Lower leg skin (tissue), 3 donors: ENCODE results near the gene ORM2.

ENCODE experiments used
- POLR2A ChIP-seq, 2 donors: fragments of 450-650 bp; IDR thresholded peaks; one replicate each; pipeline ENCODE4 v1.6.1; 2016 to 2017; ENCODE audit warnings: antibody characterized with exemption in 2 of 2, mild to moderate bottlenecking in 1 of 2, moderate library complexity in 1 of 2
- TF ChIP-seq, protein P1 (sequence below), 3 donors: fragments of 450-650 bp; IDR thresholded peaks; one replicate each; pipeline ENCODE4 v1.5.1; 2016; ENCODE audit warnings: antibody characterized with exemption in 3 of 3, mild to moderate bottlenecking in 3 of 3, moderate library complexity in 2 of 3

DNA sequence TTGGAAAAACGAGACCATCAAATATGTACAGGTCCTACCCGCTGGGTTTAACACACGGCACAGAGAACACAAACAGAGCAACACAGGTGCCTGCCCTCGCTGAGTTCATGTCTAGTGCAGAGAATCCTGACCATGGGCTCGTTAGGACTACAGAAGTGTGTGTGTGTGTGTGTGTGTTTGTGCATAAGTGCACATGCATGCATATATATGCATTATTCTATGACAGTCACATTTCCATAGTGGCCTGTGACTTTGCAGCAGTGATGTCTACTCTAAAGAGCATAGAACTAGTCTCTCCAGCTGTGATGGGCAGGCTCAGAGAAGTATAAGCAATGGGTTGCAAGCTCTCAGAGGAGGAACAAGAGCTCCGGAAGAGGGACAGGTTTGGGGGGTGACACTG is 27.7 kb downstream of the ORM2 start:
- no peak for TF ChIP-seq POLR2A (IDR thresholded peaks at IDR 0.05)
- TF ChIP-seq, protein P1, sequence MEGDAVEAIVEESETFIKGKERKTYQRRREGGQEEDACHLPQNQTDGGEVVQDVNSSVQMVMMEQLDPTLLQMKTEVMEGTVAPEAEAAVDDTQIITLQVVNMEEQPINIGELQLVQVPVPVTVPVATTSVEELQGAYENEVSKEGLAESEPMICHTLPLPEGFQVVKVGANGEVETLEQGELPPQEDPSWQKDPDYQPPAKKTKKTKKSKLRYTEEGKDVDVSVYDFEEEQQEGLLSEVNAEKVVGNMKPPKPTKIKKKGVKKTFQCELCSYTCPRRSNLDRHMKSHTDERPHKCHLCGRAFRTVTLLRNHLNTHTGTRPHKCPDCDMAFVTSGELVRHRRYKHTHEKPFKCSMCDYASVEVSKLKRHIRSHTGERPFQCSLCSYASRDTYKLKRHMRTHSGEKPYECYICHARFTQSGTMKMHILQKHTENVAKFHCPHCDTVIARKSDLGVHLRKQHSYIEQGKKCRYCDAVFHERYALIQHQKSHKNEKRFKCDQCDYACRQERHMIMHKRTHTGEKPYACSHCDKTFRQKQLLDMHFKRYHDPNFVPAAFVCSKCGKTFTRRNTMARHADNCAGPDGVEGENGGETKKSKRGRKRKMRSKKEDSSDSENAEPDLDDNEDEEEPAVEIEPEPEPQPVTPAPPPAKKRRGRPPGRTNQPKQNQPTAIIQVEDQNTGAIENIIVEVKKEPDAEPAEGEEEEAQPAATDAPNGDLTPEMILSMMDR (IDR thresholded peaks at IDR 0.05), result no peak
